HFF-Myc (cell line): ENCODE data around the gene TBC1D9B.

Experiments used
- DNase-seq: peaks from one replicate; pipeline ENCODE4 v3.0.0-alpha.2; 2011; ENCODE audit warnings: low read depth; ENCODE audit errors: extremely low read depth
- H3K4me3 ChIP-seq: replicated peaks from 2 replicates; pipeline ENCODE4 v1.5.1; 2011; ENCODE audit warnings: low read depth, mild to moderate bottlenecking, control low read depth, low read length
- CTCF ChIP-seq: IDR thresholded peaks from 2 replicates; pipeline ENCODE4 v1.5.1; 2012; ENCODE audit warnings: mild to moderate bottlenecking, low read depth, low read length, control low read depth; ENCODE audit errors: missing control alignments

Gene TBC1D9B

GRCh38 chr5:179812997-179813607 lies 94.6 kb downstream of the TBC1D9B start:
- TF ChIP-seq CTCF: no peak
- no peak for DNase-seq
- no peak overlapping the region for H3K4me3 ChIP-seq

DNA sequence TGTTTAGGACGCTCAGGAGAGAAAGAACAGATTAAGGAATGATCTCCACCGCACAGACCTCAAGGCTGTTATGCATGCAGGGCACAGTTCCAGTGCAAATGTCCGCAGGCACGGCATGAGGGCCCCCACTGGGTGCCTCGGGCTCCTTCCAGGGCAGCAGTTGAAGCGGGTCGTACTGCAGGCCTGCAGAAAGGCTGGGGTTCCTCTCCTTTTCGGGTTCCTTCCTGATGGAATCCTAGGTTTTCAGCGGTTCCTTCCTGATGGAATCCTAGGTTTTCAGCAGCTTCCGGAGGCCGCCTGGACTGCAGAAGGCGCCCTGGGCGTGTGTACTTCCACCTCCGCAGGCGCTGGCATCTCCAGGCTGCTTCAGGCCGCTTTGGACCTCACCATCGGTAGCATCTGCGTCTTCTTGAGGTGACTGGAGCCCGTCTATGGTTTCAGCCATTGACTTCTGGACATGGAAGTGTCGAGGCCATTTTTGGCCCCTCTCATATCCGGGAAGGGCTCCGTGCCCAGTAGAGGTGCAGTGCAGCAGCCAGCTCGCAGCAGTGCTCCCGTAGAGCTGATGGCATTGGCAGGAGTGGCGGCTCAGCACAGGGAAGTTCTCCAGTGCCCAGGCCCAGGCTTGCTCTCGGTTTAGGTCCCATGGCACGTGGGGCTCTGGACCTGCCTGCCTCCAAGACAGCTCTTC lies 95.4 kb downstream of the TBC1D9B start:
- no peak for DNase-seq
- TF ChIP-seq CTCF: no peak
- H3K4me3 ChIP-seq: no peak overlapping the region
